Suprapubic skin (tissue), 4 donors: ENCODE results near the gene P2RX6.

Experiments used
- CTCF ChIP-seq, 2 donors: fragments of 200-600 bp in 1 of 2; fragments of 450-650 bp in 1 of 2; sonication (generic) in 1 of 2; IDR thresholded peaks; one replicate each; pipeline ENCODE4 v1.5.1; 2016 to 2019; ENCODE audit warnings: antibody characterized with exemption in 2 of 2, mild to moderate bottlenecking in 1 of 2, moderate library complexity in 1 of 2
- POLR2A ChIP-seq, 2 donors: fragments of 450-650 bp; IDR thresholded peaks; one replicate each; pipeline ENCODE4 v1.6.1; 2017; ENCODE audit warnings: antibody characterized with exemption in 2 of 2, mild to moderate bottlenecking in 2 of 2, moderate library complexity in 2 of 2
- POLR2AphosphoS5 ChIP-seq, 3 donors: sonication (generic); formaldehyde crosslinking; IDR thresholded peaks; one replicate each; pipeline ENCODE4 v1.6.1; 2017; ENCODE audit warnings: antibody characterized with exemption in 3 of 3

- TF ChIP-seq CTCF (IDR thresholded peaks at IDR 0.05) (no peak), POLR2A (IDR thresholded peaks at IDR 0.05) (no peak), POLR2AphosphoS5 (IDR thresholded peaks at IDR 0.05) (no peak)
Observed at GRCh38 chr22:20974336-20974955, 40.5 kb upstream of the P2RX6 start.
